HG03159 (cell line): ENCODE results near the gene SUMO3.

Source experiments
- ATAC-seq: cut with Tn5 transposase; IDR thresholded peaks from one replicate; pipeline ENCODE4 v1.9.1; 2021; ENCODE audit warnings: mild to moderate bottlenecking, moderate library complexity; ENCODE audit not compliant: unreplicated experiment

SUMO3 gene

GRCh38 chr21:44804762-44805161, 13.1 kb downstream of the SUMO3 start:
- ATAC-seq: no peak

- ATAC-seq: no peak
Observed at GRCh38 chr21:44803651-44804050, 14.2 kb downstream of the SUMO3 start.

GRCh38 chr21:44802396-44803153, 15.3 kb downstream of the SUMO3 start:
- ATAC-seq: no peak

- ATAC-seq: peak; percentile 75
Observed at GRCh38 chr21:44801468-44802395, 16.1 kb downstream of the SUMO3 start, which contains the start of gene UBE2G2. UBE2G2 (minus strand) TSS chr21:44801820; CDS start chr21:44801748, 72 bp downstream.

- ATAC-seq: peak; percentile 32
Observed at GRCh38 chr21:44800971-44801467, 16.8 kb downstream of the SUMO3 start.

- no peak for ATAC-seq
Observed at GRCh38 chr21:44800103-44800502, 17.8 kb downstream of the SUMO3 start.

- no peak for ATAC-seq
Observed at GRCh38 chr21:44799646-44800045, 18.2 kb downstream of the SUMO3 start.

GRCh38 chr21:44797775-44798174, 20.1 kb downstream of the SUMO3 start:
- no peak for ATAC-seq

- ATAC-seq: no peak
Observed at GRCh38 chr21:44795342-44795741, 22.5 kb downstream of the SUMO3 start.

- ATAC-seq: no peak
Observed at GRCh38 chr21:44793592-44794374, 24.1 kb downstream of the SUMO3 start.

- ATAC-seq: no peak
Observed at GRCh38 chr21:44792702-44793591, 24.9 kb downstream of the SUMO3 start.

GRCh38 chr21:44791993-44792392, 25.9 kb downstream of the SUMO3 start:
- ATAC-seq: no peak

- ATAC-seq: no peak
Observed at GRCh38 chr21:44791246-44791645, 26.6 kb downstream of the SUMO3 start.

- ATAC-seq: no peak
Observed at GRCh38 chr21:44790368-44790767, 27.5 kb downstream of the SUMO3 start.

GRCh38 chr21:44789880-44790279, 28.0 kb downstream of the SUMO3 start:
- ATAC-seq: no peak

GRCh38 chr21:44785620-44786335, 32.1 kb downstream of the SUMO3 start:
- ATAC-seq: no peak

GRCh38 chr21:44784810-44785209, 33.1 kb downstream of the SUMO3 start:
- ATAC-seq: no peak

- no peak for ATAC-seq
Observed at GRCh38 chr21:44783020-44783696, 34.7 kb downstream of the SUMO3 start.
